ENCODE results near the gene TBKBP1.

Gene TBKBP1

DNA sequence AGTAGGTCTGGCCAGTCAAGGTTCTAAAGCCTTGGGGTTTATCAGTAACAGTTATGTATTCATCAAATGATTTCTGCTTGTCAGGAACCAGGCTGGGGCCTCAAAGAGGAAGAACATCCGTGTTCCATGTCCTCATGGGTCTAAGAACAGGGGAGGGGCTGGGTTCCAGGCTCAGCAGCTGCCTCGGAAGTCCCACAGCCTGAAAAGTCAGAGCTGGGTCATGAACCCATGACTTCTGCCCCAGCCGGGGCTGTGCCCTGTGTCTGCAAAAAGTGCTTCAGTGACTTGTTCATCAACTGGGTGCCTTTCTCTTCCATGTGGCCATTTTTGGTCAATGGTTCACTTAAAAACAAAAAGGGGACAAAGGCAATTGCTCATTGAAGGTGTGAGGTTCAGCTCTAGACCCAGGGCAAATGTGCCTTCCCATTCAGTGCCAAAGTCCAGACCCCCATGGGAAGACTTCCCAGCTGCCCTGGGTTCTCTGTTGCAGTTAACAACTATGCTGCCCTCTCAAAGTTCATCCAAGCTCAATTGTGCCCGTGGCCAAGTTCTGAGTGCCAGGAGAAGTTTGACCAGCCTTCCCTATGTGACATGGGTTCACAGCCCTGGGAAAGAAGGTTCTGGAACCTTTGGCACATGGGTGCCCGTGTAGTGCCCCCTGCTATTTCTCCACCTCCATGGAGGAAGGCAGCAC, 18.5 kb downstream of the TBKBP1 start:
- FAIRE-seq (no peak), DNase-seq (ENCODE audit: low spot score) (no peak)

- DNase-seq (ENCODE audit: low spot score) = no peak
- FAIRE-seq = no peak
Observed at GRCh38 chr17:47713980-47714700, 20.2 kb downstream of the TBKBP1 start.

GRCh38 chr17:47714773-47715396, 20.9 kb downstream of the TBKBP1 start:
- FAIRE-seq = no peak
- no peak for DNase-seq (ENCODE audit: low spot score)

GRCh38 chr17:47715669-47716325, 21.8 kb downstream of the TBKBP1 start:
- DNase-seq (ENCODE audit: low spot score) (no peak), FAIRE-seq (no peak)

DNA sequence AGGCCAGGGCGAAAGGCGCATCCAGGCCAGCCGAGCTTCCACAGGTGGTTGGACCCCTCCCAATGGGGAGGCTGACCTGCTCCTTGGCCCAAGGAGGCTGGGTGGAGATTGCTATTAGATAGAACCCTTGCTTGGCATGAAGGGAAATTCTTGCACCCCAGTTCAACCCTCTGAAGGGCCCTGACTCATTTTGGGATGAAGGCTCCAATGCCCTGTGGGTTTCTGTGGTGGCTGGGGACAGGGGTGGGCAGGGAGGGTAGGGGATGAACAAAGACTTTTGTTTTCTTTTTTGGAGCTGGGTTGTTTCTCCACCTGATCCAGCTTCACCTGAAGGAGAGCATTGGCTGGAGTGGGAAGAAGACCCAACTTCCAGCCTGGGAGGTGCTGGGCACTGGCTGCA, 22.4 kb downstream of the TBKBP1 start:
- no peak for DNase-seq (ENCODE audit: low spot score)
- FAIRE-seq = no peak

DNA sequence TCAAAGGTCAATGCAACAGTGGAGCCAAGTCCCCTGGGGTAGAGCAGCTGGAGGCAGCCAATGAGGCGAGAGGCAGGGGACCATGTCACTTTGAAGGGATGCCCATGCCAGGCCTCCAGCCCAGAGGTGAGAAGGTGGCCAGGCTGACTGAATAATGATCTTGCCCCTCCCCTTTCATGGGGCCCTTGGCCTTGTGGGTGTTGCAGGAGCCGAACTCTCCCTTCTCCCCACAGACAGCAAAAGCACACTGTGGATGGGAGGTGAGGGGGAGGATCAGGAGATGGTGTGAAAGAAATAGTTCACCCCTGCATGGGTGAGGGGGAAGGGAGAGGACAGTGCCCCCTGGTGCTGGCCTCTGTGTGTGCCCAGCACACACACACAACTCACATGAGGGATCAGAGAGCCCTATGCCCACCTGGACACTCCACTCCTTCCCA, 23.3 kb downstream of the TBKBP1 start:
- no peak for FAIRE-seq
- no peak for DNase-seq (ENCODE audit: low spot score)

DNA sequence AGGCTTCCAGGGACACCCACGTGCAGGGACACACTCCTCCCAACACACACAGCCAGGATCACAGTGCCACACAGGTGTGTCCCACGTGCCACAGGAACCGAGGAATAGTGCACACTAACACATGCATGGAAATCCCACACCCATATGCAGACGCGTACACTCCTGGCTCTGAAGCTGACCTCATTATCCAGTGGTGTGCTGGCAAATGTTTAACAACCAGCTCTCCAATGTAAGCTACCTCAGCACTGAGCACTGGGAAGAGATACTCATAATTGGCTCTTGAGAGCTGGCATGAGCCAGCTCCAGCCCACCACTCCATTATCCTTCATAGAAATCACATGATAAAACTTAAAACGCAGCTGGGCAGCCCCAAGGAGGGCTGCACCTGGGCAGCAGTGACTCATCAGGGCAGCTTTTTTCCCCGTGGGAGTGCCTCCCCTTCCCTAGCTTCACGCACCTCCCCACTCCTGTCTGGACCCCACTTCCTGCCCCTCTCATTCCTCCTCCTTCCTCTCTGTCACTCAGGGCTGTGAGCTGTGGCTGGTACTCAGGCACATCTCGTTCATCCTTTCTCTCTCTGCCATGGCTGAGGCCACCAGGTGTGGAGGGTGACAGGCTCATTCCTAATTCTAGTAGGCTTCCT, 24.1 kb downstream of the TBKBP1 start:
- peak; percentile 63 for DNase-seq (ENCODE audit: low spot score)
- FAIRE-seq = peak; percentile 79

- FAIRE-seq = no peak
- no peak for DNase-seq (ENCODE audit: low spot score)
Observed at GRCh38 chr17:47718634-47719405, 24.9 kb downstream of the TBKBP1 start.

DNA sequence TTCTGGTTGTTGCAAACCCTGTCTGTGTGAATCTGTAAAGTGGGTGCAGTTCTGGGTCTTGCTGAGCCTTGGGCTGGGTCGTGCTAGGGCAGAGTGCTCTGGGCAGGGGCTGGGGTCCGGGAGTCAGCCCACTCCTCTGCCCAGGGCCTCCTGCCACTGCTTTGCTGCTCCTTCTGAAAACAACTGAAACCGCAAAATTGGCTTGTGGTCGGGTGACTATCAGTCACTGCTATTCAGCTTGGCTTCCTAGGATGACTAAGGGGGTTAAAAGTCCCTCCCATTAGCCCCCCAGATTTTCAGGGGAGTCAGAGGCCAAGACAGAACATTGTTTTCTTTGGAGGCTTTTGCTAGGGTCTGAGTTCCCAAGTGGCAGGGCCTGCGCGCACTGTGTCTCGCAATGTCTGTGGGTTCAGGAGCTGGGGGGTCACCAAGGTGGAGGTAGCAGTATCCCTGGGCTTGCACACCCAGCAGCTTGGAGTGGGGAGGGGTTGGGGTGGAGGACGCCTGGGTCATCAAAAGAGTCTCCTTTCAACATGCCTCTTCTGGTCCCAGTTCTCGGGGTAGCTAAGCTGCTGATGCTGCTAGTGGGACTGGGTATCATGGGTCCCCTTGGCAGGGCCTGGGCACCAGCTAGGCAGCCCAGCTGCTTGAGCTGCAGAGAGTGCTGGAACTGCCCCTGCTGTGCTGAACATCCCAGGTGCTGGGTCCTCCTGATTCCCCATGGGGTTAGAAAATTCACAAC, 25.6 kb downstream of the TBKBP1 start:
- FAIRE-seq = no peak

GRCh38 chr17:47720196-47720595, 26.2 kb downstream of the TBKBP1 start:
- FAIRE-seq = no peak
- DNase-seq (ENCODE audit: low spot score) = no peak

More for the DNA sequence above, 25.6 kb downstream of the TBKBP1 start:
- peak; percentile 79 for DNase-seq (ENCODE audit: low spot score)

- DNase-seq (ENCODE audit: low spot score) (peak; percentile 87), FAIRE-seq (no peak)
Observed at GRCh38 chr17:47720754-47721533, 27.0 kb downstream of the TBKBP1 start.

- FAIRE-seq (no peak), DNase-seq (ENCODE audit: low spot score) (no peak)
Observed at GRCh38 chr17:47721725-47722124, 27.8 kb downstream of the TBKBP1 start.

GRCh38 chr17:47724705-47725104, 30.7 kb downstream of the TBKBP1 start:
- FAIRE-seq = no peak
- DNase-seq (ENCODE audit: low spot score) = no peak

- FAIRE-seq (no peak), DNase-seq (ENCODE audit: low spot score) (no peak)
Observed at GRCh38 chr17:47725446-47726111, 31.6 kb downstream of the TBKBP1 start.

DNA sequence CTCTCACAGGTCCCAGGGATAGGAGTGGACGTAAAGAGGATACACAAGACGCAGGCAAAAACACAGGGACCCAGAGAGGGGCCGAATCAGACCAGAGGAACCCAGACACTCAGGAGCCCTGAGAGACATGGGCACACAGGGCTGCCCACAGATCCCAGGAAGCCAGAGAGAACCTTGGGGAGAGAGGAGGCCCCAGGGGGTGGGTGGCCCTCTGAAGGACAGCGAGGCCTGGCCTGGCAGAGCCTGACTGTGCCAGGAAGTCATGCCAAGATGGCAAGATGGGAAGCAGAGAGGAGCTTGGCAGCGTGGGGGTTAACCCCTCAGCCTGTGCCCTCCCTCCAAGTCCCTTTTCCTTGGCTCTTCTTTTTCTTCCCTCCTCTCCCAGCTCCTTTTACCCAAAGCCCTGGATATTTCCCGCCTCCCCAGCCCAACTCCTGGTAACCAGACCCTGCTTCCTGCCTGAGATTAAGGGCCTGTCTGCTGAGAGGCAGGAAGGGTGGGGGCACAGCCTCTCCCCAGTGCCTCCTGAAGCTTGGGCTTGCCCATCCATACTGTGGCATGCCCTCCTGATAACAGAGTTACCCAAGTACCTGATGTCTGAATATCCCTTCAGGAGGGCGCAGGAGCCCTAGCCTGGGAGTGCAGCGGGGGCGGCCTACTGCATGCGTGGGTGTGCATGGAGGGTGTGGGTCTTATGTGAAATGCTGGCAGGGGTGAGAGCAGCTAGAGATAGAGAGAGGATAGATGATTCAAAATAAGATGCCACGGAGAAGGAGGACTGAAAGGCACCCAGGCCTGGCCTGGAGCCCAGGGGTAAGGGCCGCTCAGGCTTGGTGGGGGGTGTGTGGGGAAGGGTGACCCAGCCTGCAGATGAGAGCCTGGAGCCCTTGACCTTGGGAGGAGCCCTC, 33.1 kb downstream of the TBKBP1 start:
- DNase-seq (ENCODE audit: low spot score) (no peak), FAIRE-seq (no peak)

- FAIRE-seq = no peak
- DNase-seq (ENCODE audit: low spot score) = no peak
Observed at GRCh38 chr17:47727704-47728036, 33.7 kb downstream of the TBKBP1 start.

- DNase-seq (ENCODE audit: low spot score) (no peak), FAIRE-seq (no peak)
Observed at GRCh38 chr17:47728214-47728877, 34.4 kb downstream of the TBKBP1 start.

Data from urothelium cell line (cell line).